H1 (cell line): ENCODE data around the gene AUH. TPM values are rescaled to one million over a fixed set of nuclear protein-coding genes. Genes with fewer than 3 reads are reported as not detected.

Experiments
- CTCF ChIA-PET: fragments of 300-600 bp; sonication (Branson Sonifier 250); formaldehyde crosslinking; loops from one replicate; lab custom pipeline; 2021; ENCODE audit not compliant: partially characterized antibody; lab: Charles Lee
- POLR2A ChIA-PET: fragments of 300-600 bp; sonication (Branson Sonifier 250); formaldehyde crosslinking; loops from one replicate; lab custom pipeline; 2021; ENCODE audit warnings: inconsistent platforms; ENCODE audit not compliant: partially characterized antibody; lab: Charles Lee
- DNase-seq, 2 experiments: peaks; one replicate each; pipeline versions ENCODE4 v3.0.0 to v3.0.0-alpha.2; 2010 to 2022; ENCODE audit warnings: low spot score in 2 of 2, low read depth in 1 of 2, mixed read lengths in 1 of 2
- FAIRE-seq: peaks from 2 replicates; lab custom pipeline; 2011; peaks lifted over from hg19 to GRCh38; lab: Jason Lieb, UNC
- H2AFZ ChIP-seq: 2 replicates; pipeline ENCODE4 v1.8.1; 2012; ENCODE audit warnings: low read length, inconsistent platforms
- H2AK5ac ChIP-seq: 2 replicates; pipeline ENCODE4 v1.6.1; 2013; ENCODE audit warnings: low read depth, low read length
- H2BK120ac ChIP-seq: replicated peaks from 2 replicates; pipeline ENCODE3; 2013; ENCODE audit warnings: low read depth, low read length, inconsistent platforms
- H2BK12ac ChIP-seq: 2 replicates; pipeline ENCODE4 v1.6.1; 2013; ENCODE audit warnings: low read depth, low read length
- H2BK15ac ChIP-seq: 2 replicates; pipeline ENCODE4 v1.6.1; 2013; ENCODE audit warnings: low read length
- H2BK20ac ChIP-seq: 2 replicates; pipeline ENCODE4 v1.6.1; 2013; ENCODE audit warnings: low read length
- H2BK5ac ChIP-seq: 2 replicates; pipeline ENCODE4 v1.6.1; 2013; ENCODE audit warnings: low read depth, low read length
- H3K14ac ChIP-seq: 2 replicates; pipeline ENCODE4 v1.6.1; 2013; ENCODE audit warnings: inconsistent platforms; ENCODE audit not compliant: insufficient read length
- H3K18ac ChIP-seq: 2 replicates; pipeline ENCODE4 v1.6.1; 2013; ENCODE audit warnings: low read length; ENCODE audit errors: extremely low read depth
- H3K23ac ChIP-seq: 2 replicates; pipeline ENCODE4 v1.6.1; 2013; ENCODE audit warnings: inconsistent platforms; ENCODE audit not compliant: insufficient read length
- H3K23me2 ChIP-seq: 2 replicates; pipeline ENCODE4 v1.6.1; 2013; ENCODE audit warnings: low read depth, low read length
- H3K27ac ChIP-seq: 2 replicates; pipeline ENCODE4 v1.6.1; 2011; ENCODE audit warnings: low read depth, low read length, inconsistent platforms
- H3K27me3 ChIP-seq, 4 experiments: replicated peaks in 1 of 4; 1 replicate in 1 of 4; 2 replicates in 3 of 4; pipeline versions ENCODE4 v1.6.1 to v1.8.1; 2011 to 2013; ENCODE audit warnings: low read length in 3 of 4, mild to moderate bottlenecking in 3 of 4, inconsistent platforms in 2 of 4, mixed read lengths in 2 of 4, moderate library complexity in 1 of 4; ENCODE audit not compliant: control insufficient read depth in 3 of 4, insufficient read depth in 3 of 4; ENCODE audit errors: extremely low read depth in 1 of 4
- H3K36me3 ChIP-seq, 4 experiments: 2 replicates each; pipeline versions ENCODE4 v1.6.1 to v1.8.1; 2011 to 2013; ENCODE audit warnings: mild to moderate bottlenecking in 4 of 4, low read length in 3 of 4, moderate library complexity in 2 of 4, control low read depth in 1 of 4, inconsistent platforms in 1 of 4; ENCODE audit not compliant: insufficient read depth in 4 of 4, control insufficient read depth in 2 of 4
- H3K4ac ChIP-seq: replicated peaks from 2 replicates; pipeline ENCODE3; 2013; ENCODE audit warnings: low read length, low read depth, mixed read lengths, inconsistent platforms; ENCODE audit not compliant: insufficient read length
- H3K4me1 ChIP-seq, 4 experiments: replicated peaks in 1 of 4; 1 replicate in 1 of 4; 2 replicates in 3 of 4; pipeline versions ENCODE4 v1.6.1 to v1.8.1; 2011 to 2013; ENCODE audit warnings: low read length in 3 of 4, inconsistent platforms in 2 of 4, mixed read lengths in 1 of 4; ENCODE audit not compliant: insufficient read depth in 4 of 4, control insufficient read depth in 3 of 4
- H3K4me2 ChIP-seq, 2 experiments: 2 replicates each; pipeline versions ENCODE4 v1.6.1 to v1.8.1; 2011 to 2013; ENCODE audit warnings: low read depth in 2 of 2, low read length in 2 of 2, control low read depth in 1 of 2, inconsistent platforms in 1 of 2, mild to moderate bottlenecking in 1 of 2; ENCODE audit not compliant: insufficient read depth in 1 of 2
- H3K4me3 ChIP-seq, 4 experiments: fragments of 200-600, 300-600 bp in 1 of 4; sonication (generic), shearing (Covaris generic), sonication (Bioruptor Twin) in 1 of 4; 2 replicates each; pipeline versions ENCODE4 v1.5.1 to v1.8.1; 2011 to 2016; ENCODE audit warnings: low read length in 4 of 4, low read depth in 3 of 4, control low read depth in 2 of 4, inconsistent platforms in 2 of 4, mild to moderate bottlenecking in 2 of 4, mixed read lengths in 1 of 4, moderate library complexity in 1 of 4; ENCODE audit not compliant: insufficient read depth in 2 of 4; ENCODE audit errors: extremely low read depth in 1 of 4
- H3K56ac ChIP-seq: replicated peaks from 2 replicates; pipeline ENCODE3; 2013; ENCODE audit warnings: low read depth, mild to moderate bottlenecking, mixed read lengths, low read length, inconsistent platforms; ENCODE audit not compliant: insufficient read length
- H3K79me1 ChIP-seq: 2 replicates; pipeline ENCODE4 v1.6.1; 2013; ENCODE audit warnings: low read depth, low read length, control low read depth
- H3K79me2 ChIP-seq, 2 experiments: 2 replicates each; pipeline versions ENCODE4 v1.6.1 to v1.8.1; 2012 to 2013; ENCODE audit warnings: low read length in 2 of 2, mild to moderate bottlenecking in 2 of 2, inconsistent platforms in 1 of 2; ENCODE audit not compliant: insufficient read depth in 2 of 2, control insufficient read depth in 1 of 2
- H3K9ac ChIP-seq, 4 experiments: replicated peaks in 1 of 4; 1 replicate in 1 of 4; 2 replicates in 3 of 4; pipeline versions ENCODE4 v1.6.1 to v1.8.1; 2011 to 2013; ENCODE audit warnings: low read depth in 3 of 4, low read length in 3 of 4, control low read depth in 2 of 4, mild to moderate bottlenecking in 2 of 4, moderate library complexity in 2 of 4, inconsistent platforms in 1 of 4; ENCODE audit errors: extremely low read depth in 1 of 4
- H3K9me3 ChIP-seq, 2 experiments: 2 replicates each; pipeline versions ENCODE4 v1.6.1 to v1.8.1; 2012 to 2013; ENCODE audit warnings: mild to moderate bottlenecking in 2 of 2, moderate library complexity in 2 of 2, control low read depth in 1 of 2, inconsistent platforms in 1 of 2, low read depth in 1 of 2, low read length in 1 of 2, mixed read lengths in 1 of 2; ENCODE audit not compliant: insufficient read depth in 2 of 2
- H4K20me1 ChIP-seq, 2 experiments: replicated peaks in 1 of 2; 2 replicates each; pipeline versions ENCODE3 to v1.8.1; 2011 to 2013; ENCODE audit warnings: inconsistent platforms in 2 of 2, low read length in 2 of 2, mild to moderate bottlenecking in 1 of 2; ENCODE audit not compliant: insufficient read depth in 2 of 2, control insufficient read depth in 1 of 2
- H4K5ac ChIP-seq: 2 replicates; pipeline ENCODE4 v1.6.1; 2013; ENCODE audit warnings: low read length, low read depth, mixed read lengths, inconsistent platforms; ENCODE audit not compliant: insufficient read length
- H4K8ac ChIP-seq: 2 replicates; pipeline ENCODE4 v1.8.0; 2013; ENCODE audit warnings: mild to moderate bottlenecking, moderate library complexity, low read length, inconsistent platforms; ENCODE audit not compliant: insufficient read depth; ENCODE audit errors: extremely low read depth
- H4K91ac ChIP-seq: replicated peaks from 2 replicates; pipeline ENCODE3; 2013; ENCODE audit warnings: low read length, mixed read lengths, inconsistent platforms; ENCODE audit not compliant: insufficient read length
- CREB1 ChIP-seq: IDR thresholded peaks from 2 replicates; pipeline ENCODE4 v1.6.1; 2012; ENCODE audit warnings: inconsistent platforms
- HDAC2 ChIP-seq, 2 experiments: fragments of 300-600 bp in 1 of 2; sonication (generic) in 1 of 2; IDR thresholded peaks; 2 replicates each; pipeline ENCODE4 v1.6.1; 2011 to 2012; ENCODE audit warnings: low read depth in 2 of 2, low read length in 2 of 2, mild to moderate bottlenecking in 2 of 2, moderate library complexity in 2 of 2, borderline replicate concordance in 1 of 2, inconsistent platforms in 1 of 2
- JUND ChIP-seq: IDR thresholded peaks from 2 replicates; pipeline ENCODE4 v1.6.1; 2011; ENCODE audit warnings: mild to moderate bottlenecking, improper control_type of control experiment, low read length
- RAD21 ChIP-seq, 2 experiments: IDR thresholded peaks in 1 of 2; conservative IDR thresholded peaks in 1 of 2; 2 replicates each; pipeline ENCODE4 v1.6.1; 2011; ENCODE audit warnings: low read depth in 2 of 2, low read length in 2 of 2, improper control_type of control experiment in 1 of 2, inconsistent platforms in 1 of 2, mild to moderate bottlenecking in 1 of 2, moderate library complexity in 1 of 2
- SIN3A ChIP-seq, 2 experiments: IDR thresholded peaks in 1 of 2; conservative IDR thresholded peaks in 1 of 2; 2 replicates each; pipeline ENCODE4 v1.6.1; 2011 to 2012; ENCODE audit warnings: low read length in 2 of 2, improper control_type of control experiment in 1 of 2, low read depth in 1 of 2, mild to moderate bottlenecking in 1 of 2
- WGBS, 2 experiments: shearing (Covaris generic) in 1 of 2; methylation state at CpG; one replicate each; pipeline versions ENCODE4 v1.1.6 to v1.1.7; 2013 to 2015; ENCODE audit warnings: low lambda C conversion rate in 2 of 2, mixed read lengths in 2 of 2, inconsistent platforms in 1 of 2, low coverage in 1 of 2, missing lambda C conversion rate in 1 of 2; ENCODE audit not compliant: insufficient replicate concordance in 2 of 2, insufficient coverage in 1 of 2, insufficient read length in 1 of 2; ENCODE audit errors: extremely low coverage in 1 of 2, missing lambda C conversion rate in 1 of 2; 5-methylcytosine and 5-hydroxymethylcytosine counted together
- polyA plus RNA-seq, 7 experiments: library from polyadenylated mRNA; depleted of rRNA in 3 of 7; stranded (reverse) in 5 of 7; unstranded in 2 of 7; fragments of >200 nt in 5 of 7; fragments of 200-250 nt in 2 of 7; gene quantifications; 1 replicate in 5 of 7; 2 replicates in 1 of 7; 4 replicates in 1 of 7; pipeline versions ENCODE4 v1.2.1 to v1.2.3, GENCODE V29; 2011 to 2013; ENCODE audit warnings: missing spikeins in 2 of 7, mixed read lengths in 2 of 7
- total RNA-seq: library from RNA; stranded (reverse); fragmentation: NEBNext Ultra II Directional; extraction: Animal tissue kit (Norgen Biotek cat#: 25700); gene quantifications from 2 replicates; pipeline ENCODE4 v1.2.1, GENCODE V29; 2021

The AUH gene
- total and polyA plus RNA-seq, 2 of the 8 experiments (the other 6 are each of a cell fraction or from before 2014, with no cell fraction given) = 5.8 to 21.9 TPM

DNA sequence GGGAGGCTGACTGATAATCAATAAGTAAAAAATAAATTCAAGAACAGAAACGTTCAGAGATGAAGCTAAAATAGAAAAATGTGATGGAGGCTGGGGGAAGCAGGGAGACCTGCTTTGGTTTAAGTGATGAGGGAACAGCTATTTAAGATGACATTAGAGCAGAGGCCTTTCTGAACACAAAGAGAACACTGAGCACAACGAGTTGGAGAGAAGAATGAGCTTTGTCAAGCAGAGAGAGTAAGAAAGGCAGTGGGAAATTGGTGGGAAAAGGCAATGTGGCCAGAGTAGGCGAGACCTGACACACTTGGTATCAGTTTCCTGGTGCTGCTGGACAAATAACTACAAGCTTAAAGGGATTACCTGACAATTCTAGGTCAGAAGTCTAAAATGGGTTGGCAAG is 20.0 kb downstream of the AUH start:
- 88% methylated on average over 3 of the region's 3 CpGs; no CpG with 5 or more reads in 1 of the 2 experiments for WGBS, 2 experiments
- Histone ChIP-seq H3K79me1 (no peaks in the 10 kb centered on the region; the same call in 1 of the 2 replicates), H4K8ac (no peak overlapping the region), H3K14ac (no peak overlapping the region), H4K5ac (no peak overlapping the region), H3K27ac (no peak overlapping the region), H3K4ac (no peak overlapping the region), H2BK120ac (no peak overlapping the region), H3K4me3 (no peak overlapping the region), H2AFZ (no peak overlapping the region), H3K4me2 (no peak overlapping the region), H2BK20ac (no peak overlapping the region), H2AK5ac (no peak overlapping the region), H3K36me3 (peaks cover 0 to 27% (median 13%) of the 10 kb centered on the region in 4 experiments; a peak in 5 of 8 replicates), H4K20me1 (no peaks in the 10 kb centered on the region), H3K23me2 (no peaks in the 10 kb centered on the region), H4K91ac (no peak overlapping the region), H2BK12ac (no peak overlapping the region), H3K79me2 (peaks cover 0 to 50% of the 10 kb centered on the region in 2 experiments; a peak in 2 of 4 replicates), H3K9me3 (no peaks in the 10 kb centered on the region; a peak in 1 of 4 replicates), H3K4me1 (peaks cover 0 to 7% (median 5%) of the 10 kb centered on the region in 4 experiments; a peak in 4 of 7 replicates), H3K23ac (no peak overlapping the region), H3K56ac (no peak overlapping the region), H2BK15ac (no peak overlapping the region), H3K9ac (no peak overlapping the region), H2BK5ac (no peak overlapping the region), H3K18ac (no peak overlapping the region), H3K27me3 (no peaks in the 10 kb centered on the region)
- no peak for TF ChIP-seq RAD21 (IDR thresholded peaks at IDR 0.05 in 1 of 2, conservative IDR thresholded peaks at IDR 0.05 in 1 of 2; ENCODE audit: low read depth in 2 of 2, low read length in 2 of 2)
- no peak for TF ChIP-seq JUND
- no peak for TF ChIP-seq CREB1
- no peak for TF ChIP-seq SIN3A (conservative IDR thresholded peaks at IDR 0.05 in 1 of 2, IDR thresholded peaks at IDR 0.05 in 1 of 2; ENCODE audit: low read depth in 1 of 2, low read length in 2 of 2)
- TF ChIP-seq HDAC2 (IDR thresholded peaks at IDR 0.05; ENCODE audit: borderline replicate concordance in 1 of 2, low read depth in 2 of 2, low read length in 2 of 2) = no peak
- ChIA-PET POLR2A (interaction anchor here (1.3 to 2.1 kb wide), 2 partner anchors 18 to 19 kb away, joined by 3 to 8 read pairs; no protein-coding TSS in a partner anchor), CTCF (interaction anchor here (1.0 to 1.2 kb wide), 2 partner anchors 24 to 426 kb away, joined by 4 read pairs; no protein-coding TSS in a partner anchor)
- FAIRE-seq = no peak
- no peak for DNase-seq
